Heart left ventricle (tissue), 16 donors: ENCODE data around the gene TTC32. TPM values are rescaled to one million over a fixed set of nuclear protein-coding genes. Genes with fewer than 3 reads are reported as not detected.

ENCODE experiments used
- ATAC-seq, 4 donors: fragments of 200-7000 bp; cut with Tn5 transposase; one replicate each; pipeline ENCODE4 v1.9.1; 2020 to 2022; ENCODE audit warnings: moderate library complexity in 4 of 4, mild to moderate bottlenecking in 3 of 4, moderate number of reproducible peaks in 1 of 4
- DNase-seq, 5 donors: peaks; one replicate each; pipeline ENCODE4 v3.0.0-alpha.2; 2020
- H3K27ac ChIP-seq, 12 donors: fragments of 200-600 bp; sonication (generic) in 4 of 12; one replicate each; pipeline versions ENCODE4 v1.5.0 to v1.8.0; 2016 to 2022; ENCODE audit warnings: mild to moderate bottlenecking in 2 of 12
- H3K27me3 ChIP-seq, 9 donors: fragments of 200-600 bp; sonication (generic) in 2 of 9; one replicate each; pipeline versions ENCODE4 v1.5.1 to v1.8.0; 2016 to 2022; ENCODE audit warnings: mild to moderate bottlenecking in 3 of 9
- H3K36me3 ChIP-seq, 9 donors: fragments of 200-600 bp; sonication (generic) in 2 of 9; one replicate each; pipeline versions ENCODE4 v1.5.0 to v1.8.0; 2018 to 2022; ENCODE audit warnings: mild to moderate bottlenecking in 2 of 9
- H3K4me1 ChIP-seq, 12 donors: fragments of 200-600 bp; sonication (generic) in 4 of 12; one replicate each; pipeline versions ENCODE4 v1.5.0 to v1.8.0; 2016 to 2022; ENCODE audit warnings: mild to moderate bottlenecking in 3 of 12
- H3K4me3 ChIP-seq, 12 donors: fragments of 200-600 bp; sonication (generic) in 4 of 12; one replicate each; pipeline versions ENCODE4 v1.5.0 to v1.8.0; 2017 to 2022; ENCODE audit warnings: mild to moderate bottlenecking in 9 of 12, moderate library complexity in 4 of 12
- H3K9me3 ChIP-seq, 12 donors: fragments of 200-600 bp; sonication (generic) in 4 of 12; one replicate each; pipeline versions ENCODE4 v1.5.0 to v1.8.0; 2016 to 2022; ENCODE audit warnings: mild to moderate bottlenecking in 1 of 12
- POLR2A ChIP-seq, 2 donors: fragments of 450-650 bp; IDR thresholded peaks; one replicate each; pipeline ENCODE4 v1.6.1; 2017; ENCODE audit warnings: antibody characterized with exemption in 2 of 2, mild to moderate bottlenecking in 2 of 2, moderate library complexity in 2 of 2
- WGBS, 4 donors: extraction: QIAGEN DNeasy Blood & Tissue Kit in 2 of 4; methylation state at CpG; one replicate each; pipeline versions ENCODE4 v1.1.5 to v1.1.7; 2013 to 2018; 5-methylcytosine and 5-hydroxymethylcytosine counted together
- intact Hi-C, 10 donors: fragments of 100-400 bp; cut with DNase I; formaldehyde crosslinking; loops; one replicate each; pipeline versions ENCODE4 v1.11.1 to v1.14.2; 2022
- polyA plus RNA-seq, 2 donors: library from polyadenylated mRNA; stranded (reverse); fragments of 200-250 nt; gene quantifications; one replicate each; pipeline ENCODE4 v1.2.3, GENCODE V29; 2013
- total RNA-seq, 9 donors: library from RNA; depleted of rRNA in 2 of 9; stranded (reverse); fragments of >200 nt in 2 of 9; fragmentation: NEBNext Ultra II Directional in 3 of 9; extraction: Animal tissue kit (Norgen Biotek cat#: 25700) in 3 of 9; gene quantifications; one replicate each; pipeline versions ENCODE4 v1.1.0 to v1.2.4, GENCODE V29; 2016 to 2023
- TF ChIP-seq, protein P1 (sequence below), 12 donors: fragments of 200-600 bp; sonication (generic) in 4 of 12; IDR thresholded peaks; one replicate each; pipeline versions ENCODE4 v1.5.0 to v1.8.0; 2018 to 2022; ENCODE audit warnings: antibody characterized with exemption in 12 of 12, mild to moderate bottlenecking in 5 of 12
- donor health status: ischemic (EF 13 %, LVEDD 7.1; RV severe dilation, severe dysfunction).
- donor health status: healthy with polysubstance abuse.
- donor health status: DM: no; HTN: yes; CAD: no.
- donor health status: DM: no; HTN: no; CAD: no.
- donor health status: ischemic (EF 25% LVEDD 6.9; RV normal size, moderate dysfunction).
- donor health status: ischemic (EF 25% LVEDD 5.7; RV mildly dilated, moderate dysfunction).
- donor health status: healthy.
- donor health status: DM: yes; HTN: yes; CAD: no.
- donor health status: ischemic (EF 35%, LVEDD 5.7; RV mildly dilated, moderate dysfunction).
- donor health status: nonischemic (EF 11% LVEDD 7.7; RV severe dilation, severe dysfunction).
- donor health status: DM: yes; HTN: yes; CAD: no.
- donor health status: PGD.
- donor health status: ischemic (EF 29% LVEDD 5.4; RV normal size, mild dysfunction).
- donor health status: nonischemic (EF 23%, LVEDD 6.1; RV moderate dilation, normal function).

Gene TTC32
- total and polyA plus RNA-seq, 11 donors = 2.6 to 10.3 (median 6.3) TPM

DNA sequence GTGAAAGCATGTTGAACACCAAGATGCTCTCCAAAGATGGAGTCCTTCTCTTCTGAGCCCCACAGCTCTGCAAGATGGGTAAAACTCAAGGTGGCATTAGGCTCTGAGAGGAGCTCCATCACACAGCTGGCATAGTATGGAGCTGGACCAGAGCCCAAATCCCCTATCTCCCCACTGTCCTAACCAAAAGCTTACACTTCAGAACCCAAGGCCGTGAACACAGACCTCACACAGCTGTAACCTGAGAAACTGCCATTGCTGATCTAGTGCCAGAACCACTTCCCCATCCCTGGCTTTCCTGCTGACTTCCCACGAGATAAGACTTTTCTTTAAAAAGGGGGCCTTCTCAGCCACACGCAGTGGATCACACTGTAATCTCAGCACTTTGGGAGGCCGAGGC lies 25.0 kb downstream of the TTC32 start:
- TF ChIP-seq, protein P1, sequence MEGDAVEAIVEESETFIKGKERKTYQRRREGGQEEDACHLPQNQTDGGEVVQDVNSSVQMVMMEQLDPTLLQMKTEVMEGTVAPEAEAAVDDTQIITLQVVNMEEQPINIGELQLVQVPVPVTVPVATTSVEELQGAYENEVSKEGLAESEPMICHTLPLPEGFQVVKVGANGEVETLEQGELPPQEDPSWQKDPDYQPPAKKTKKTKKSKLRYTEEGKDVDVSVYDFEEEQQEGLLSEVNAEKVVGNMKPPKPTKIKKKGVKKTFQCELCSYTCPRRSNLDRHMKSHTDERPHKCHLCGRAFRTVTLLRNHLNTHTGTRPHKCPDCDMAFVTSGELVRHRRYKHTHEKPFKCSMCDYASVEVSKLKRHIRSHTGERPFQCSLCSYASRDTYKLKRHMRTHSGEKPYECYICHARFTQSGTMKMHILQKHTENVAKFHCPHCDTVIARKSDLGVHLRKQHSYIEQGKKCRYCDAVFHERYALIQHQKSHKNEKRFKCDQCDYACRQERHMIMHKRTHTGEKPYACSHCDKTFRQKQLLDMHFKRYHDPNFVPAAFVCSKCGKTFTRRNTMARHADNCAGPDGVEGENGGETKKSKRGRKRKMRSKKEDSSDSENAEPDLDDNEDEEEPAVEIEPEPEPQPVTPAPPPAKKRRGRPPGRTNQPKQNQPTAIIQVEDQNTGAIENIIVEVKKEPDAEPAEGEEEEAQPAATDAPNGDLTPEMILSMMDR (IDR thresholded peaks at IDR 0.05) = no peak
- TF ChIP-seq POLR2A (IDR thresholded peaks at IDR 0.05) = no peak
- ATAC-seq (no peak), DNase-seq (no peak)
- intact Hi-C loops = no loop called here
- no peaks in the 10 kb centered on the region for H3K4me1 ChIP-seq
- no peak overlapping the region for H3K27ac ChIP-seq
- 53 to 70% (median 56%) methylated on average over 4 of the region's 4 CpGs for WGBS, 4 donors
- H3K9me3 ChIP-seq = no peaks in the 10 kb centered on the region
- no peaks in the 10 kb centered on the region for H3K36me3 ChIP-seq
- no peaks in the 10 kb centered on the region for H3K27me3 ChIP-seq
- no peak overlapping the region for H3K4me3 ChIP-seq

DNA sequence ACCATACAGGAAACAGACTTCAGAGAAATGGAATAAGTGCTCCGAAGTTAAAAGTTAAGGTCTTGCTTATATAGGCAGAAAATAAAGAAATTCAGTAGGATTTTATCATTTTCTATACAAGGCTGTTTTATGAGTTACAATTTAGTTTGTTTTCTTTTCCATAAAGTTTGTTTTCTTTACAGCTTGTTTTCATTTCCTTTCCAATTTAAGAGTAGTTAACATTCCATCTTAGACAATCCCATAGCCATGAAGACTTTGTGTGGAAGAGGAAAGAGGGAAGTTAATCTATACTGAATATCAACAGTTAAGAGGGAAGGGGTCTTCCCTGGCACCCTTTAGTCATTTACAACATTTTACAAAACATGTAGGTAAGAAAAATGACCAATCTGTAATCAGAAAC lies 26.5 kb downstream of the TTC32 start:
- H3K4me1 ChIP-seq = no peaks in the 10 kb centered on the region
- no peak for DNase-seq
- ATAC-seq = no peak
- TF ChIP-seq, protein P1 (IDR thresholded peaks at IDR 0.05) = no peak
- no peak for TF ChIP-seq POLR2A (IDR thresholded peaks at IDR 0.05)
- intact Hi-C loops = no loop called here
- H3K27ac ChIP-seq = no peak overlapping the region
- no peaks in the 10 kb centered on the region for H3K36me3 ChIP-seq
- H3K27me3 ChIP-seq = no peaks in the 10 kb centered on the region
- no peaks in the 10 kb centered on the region for H3K9me3 ChIP-seq
- WGBS, 4 donors = 65 to 78% (median 68%) methylated on average over 1 of the region's 1 CpG
- H3K4me3 ChIP-seq = no peak overlapping the region

DNA sequence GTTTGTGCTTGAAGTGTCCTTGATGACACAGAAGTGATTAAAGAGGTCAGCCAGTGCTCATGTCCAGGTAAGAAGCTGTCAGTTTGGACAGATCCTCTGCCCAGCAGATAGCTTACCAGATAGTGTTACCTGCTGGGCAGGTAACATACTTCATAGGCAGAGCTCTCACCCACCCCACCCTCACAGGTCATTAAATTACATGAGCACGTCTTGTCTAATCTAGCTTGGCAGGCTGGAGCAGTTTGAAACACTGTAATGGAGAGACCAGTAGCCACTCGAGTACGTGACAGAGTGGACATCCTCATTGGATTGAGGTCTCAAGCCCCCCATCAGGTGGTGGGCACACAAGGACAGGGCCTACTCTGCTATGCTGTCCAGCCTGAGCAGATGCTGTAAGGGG lies 27.1 kb downstream of the TTC32 start:
- intact Hi-C loops = no loop called here
- no peak for ATAC-seq
- no peak overlapping the region for H3K27ac ChIP-seq
- TF ChIP-seq POLR2A (IDR thresholded peaks at IDR 0.05) = no peak
- TF ChIP-seq, protein P1 (IDR thresholded peaks at IDR 0.05) = no peak
- no peaks in the 10 kb centered on the region for H3K27me3 ChIP-seq
- H3K4me1 ChIP-seq = no peaks in the 10 kb centered on the region
- H3K4me3 ChIP-seq = no peak overlapping the region
- DNase-seq = no peak
- WGBS, 4 donors = 83 to 96% (median 95%) methylated on average over 2 to 3 of the region's 3 CpGs
- H3K36me3 ChIP-seq = no peaks in the 10 kb centered on the region
- no peaks in the 10 kb centered on the region for H3K9me3 ChIP-seq

DNA sequence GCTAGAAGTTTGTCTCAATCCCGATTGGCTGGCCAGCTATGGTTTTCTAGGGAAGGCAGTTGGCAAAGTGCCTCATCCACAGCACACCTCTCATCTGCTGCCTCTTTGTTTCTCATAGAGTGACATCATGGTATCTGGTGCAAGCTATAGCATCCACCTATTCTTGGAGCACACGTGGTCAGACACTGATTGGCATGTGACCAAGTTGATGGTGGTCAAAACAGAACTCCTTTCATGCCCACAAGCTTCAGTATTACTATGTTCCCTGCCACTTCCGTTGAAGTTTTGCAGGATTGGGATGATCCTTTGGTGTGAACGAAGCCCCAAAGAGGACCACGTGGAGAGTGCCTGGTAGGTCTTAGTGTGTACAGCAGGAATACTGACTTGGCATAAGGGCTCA lies 28.8 kb downstream of the TTC32 start:
- H3K9me3 ChIP-seq = no peaks in the 10 kb centered on the region
- no peaks in the 10 kb centered on the region for H3K27me3 ChIP-seq
- TF ChIP-seq POLR2A (IDR thresholded peaks at IDR 0.05) = no peak
- TF ChIP-seq, protein P1 (IDR thresholded peaks at IDR 0.05) = no peak
- ATAC-seq (no peak), DNase-seq (no peak)
- H3K4me1 ChIP-seq = peaks cover 0 to 9% (median 4%) of the 10 kb centered on the region in 12 donors
- H3K36me3 ChIP-seq = no peaks in the 10 kb centered on the region
- WGBS, 4 donors = 84 to 89% (median 87%) methylated on average over 5 of the region's 5 CpGs
- intact Hi-C loops = no loop called here
- no peak overlapping the region for H3K27ac ChIP-seq
- H3K4me3 ChIP-seq = no peak overlapping the region
